A549 (cell line): ENCODE results near the gene TRIO. TPM values are rescaled to one million over a fixed set of nuclear protein-coding genes. Genes with fewer than 3 reads are reported as not detected.

Experiments used
- ATAC-seq, 2 experiments: fragments of 200-7000 bp in 1 of 2; fragments of >200 bp in 1 of 2; cut with Nextera tagmentation in 1 of 2; cut with Tn5 transposase in 1 of 2; 3 replicates each; pipeline versions ENCODE4 v1.8.0 to v1.9.1; 2018 to 2020; ENCODE audit warnings: mild to moderate bottlenecking in 1 of 2, moderate library complexity in 1 of 2
- CTCF ChIA-PET: fragments of 300-600 bp; sonication (Branson Sonifier 250); formaldehyde crosslinking; extraction: SDS; loops from one replicate; lab custom pipeline; 2021; ENCODE audit warnings: antibody characterized with exemption, inconsistent platforms; lab: Yijun Ruan, JAX
- POLR2A ChIA-PET: fragments of 350-600 bp; formaldehyde crosslinking; extraction: SDS; loops from one replicate; lab custom pipeline; 2021; ENCODE audit warnings: antibody characterized with exemption, inconsistent platforms; lab: Yijun Ruan, JAX
- DNase-seq, 2 experiments: peaks; one replicate each; pipeline versions ENCODE4 v3.0.0 to v3.0.0-alpha.2; 2011 to 2016; ENCODE audit warnings: low read depth in 1 of 2, low spot score in 1 of 2
- FAIRE-seq: peaks from 2 replicates; lab custom pipeline; 2011; peaks lifted over from hg19 to GRCh38; lab: Jason Lieb, UNC
- H3K27ac ChIP-seq, 2 experiments: fragments of >200 bp; sonication (Bioruptor Twin); formaldehyde crosslinking; 3 replicates each; pipeline ENCODE4 v1.5.1; 2016 to 2017
- H3K4me1 ChIP-seq: fragments of >200 bp; sonication (Bioruptor Twin); formaldehyde crosslinking; 3 replicates; pipeline ENCODE4 v1.6.1; 2016
- H3K4me2 ChIP-seq: fragments of >200 bp; sonication (Bioruptor Twin); formaldehyde crosslinking; 3 replicates; pipeline ENCODE4 v1.6.1; 2016
- H3K4me3 ChIP-seq: fragments of >200 bp; sonication (Bioruptor Twin); formaldehyde crosslinking; 3 replicates; pipeline ENCODE4 v1.5.1; 2016
- H3K9me3 ChIP-seq: fragments of >200 bp; sonication (Bioruptor Twin); formaldehyde crosslinking; 3 replicates; pipeline ENCODE4 v1.6.1; 2016
- CBX8 ChIP-seq: fragments of 200-600 bp; sonication (generic); IDR thresholded peaks from 2 replicates; pipeline ENCODE4 v1.6.1; 2016
- CEBPB ChIP-seq, 2 experiments: fragments of >200 bp in 1 of 2; sonication (Bioruptor Twin) in 1 of 2; formaldehyde crosslinking in 1 of 2; IDR thresholded peaks; 2 replicates each; pipeline ENCODE4 v1.6.1; 2012 to 2016
- CHD4 ChIP-seq: fragments of 200-600 bp; sonication (generic); IDR thresholded peaks from 2 replicates; pipeline ENCODE4 v1.6.1; 2016; ENCODE audit warnings: antibody characterized with exemption, mild to moderate bottlenecking, borderline replicate concordance
- FOSL2 ChIP-seq, 2 experiments: fragments of 450-650 bp in 1 of 2; fragments of >200 bp in 1 of 2; sonication (Bioruptor Twin) in 1 of 2; formaldehyde crosslinking; IDR thresholded peaks; 2 replicates each; pipeline versions ENCODE4 v1.5.0 to v1.6.1; 2016 to 2020; ENCODE audit warnings: mild to moderate bottlenecking in 1 of 2, moderate library complexity in 1 of 2
- GATA3 ChIP-seq: IDR thresholded peaks from 2 replicates; pipeline ENCODE4 v1.6.1; 2012; ENCODE audit warnings: borderline replicate concordance
- HOXA7 ChIP-seq: fragments of 250-450 bp; sonication (Bioruptor Pico); IDR thresholded peaks from 2 replicates; pipeline ENCODE4 v1.5.0; 2020; ENCODE audit warnings: mild to moderate bottlenecking, moderate library complexity
- JUN ChIP-seq, 2 experiments: fragments of >200 bp; sonication (Bioruptor Twin); formaldehyde crosslinking; IDR thresholded peaks; 2 replicates in 1 of 2; 3 replicates in 1 of 2; pipeline ENCODE4 v1.6.1; 2016 to 2017
- JUNB ChIP-seq: fragments of >200 bp; sonication (Bioruptor Twin); formaldehyde crosslinking; IDR thresholded peaks from 2 replicates; pipeline ENCODE4 v1.6.1; 2016
- MAFK ChIP-seq: fragments of 450-650 bp; IDR thresholded peaks from 2 replicates; pipeline ENCODE4 v1.6.1; 2014; ENCODE audit not compliant: partially characterized antibody
- NR3C1 ChIP-seq: fragments of >200 bp; sonication (Bioruptor Twin); formaldehyde crosslinking; IDR thresholded peaks from 3 replicates; pipeline ENCODE4 v1.6.1; 2017
- RAD21 ChIP-seq, 2 experiments: fragments of >200 bp in 1 of 2; sonication (Bioruptor Twin) in 1 of 2; formaldehyde crosslinking in 1 of 2; IDR thresholded peaks in 1 of 2; conservative IDR thresholded peaks in 1 of 2; 2 replicates in 1 of 2; 3 replicates in 1 of 2; pipeline ENCODE4 v1.6.1; 2012 to 2018; ENCODE audit warnings: inconsistent platforms in 1 of 2
- RNF2 ChIP-seq: fragments of 200-600 bp; sonication (generic); IDR thresholded peaks from 2 replicates; pipeline ENCODE4 v1.6.1; 2016; ENCODE audit warnings: low read depth, mild to moderate bottlenecking, antibody characterized with exemption, moderate library complexity, borderline replicate concordance
- SMC3 ChIP-seq: fragments of >200 bp; sonication (Bioruptor Twin); formaldehyde crosslinking; IDR thresholded peaks from 3 replicates; pipeline ENCODE4 v1.6.1; 2018; ENCODE audit warnings: inconsistent platforms
- TP53 ChIP-seq: fragments of 250-450 bp; sonication (Bioruptor Pico); IDR thresholded peaks from 2 replicates; pipeline ENCODE4 v1.5.0; 2021; ENCODE audit warnings: mild to moderate bottlenecking, moderate library complexity
- WGBS: methylation state at CpG from one replicate; pipeline ENCODE4 v1.1.6; 2017; ENCODE audit errors: missing lambda C conversion rate; 5-methylcytosine and 5-hydroxymethylcytosine counted together
- polyA plus RNA-seq, 4 experiments: library from polyadenylated mRNA; depleted of rRNA in 3 of 4; stranded (reverse); fragments of >200 nt; fragmentation: RNase III in 1 of 4; extraction: RNeasy Plus Mini Kit Qiagen cat#74134 plus additional on column Dnase treatment in 1 of 4; gene quantifications; 2 replicates in 3 of 4; 3 replicates in 1 of 4; pipeline ENCODE4 v1.2.3, GENCODE V29; 2011 to 2017
- TF ChIP-seq, protein P1 (sequence below): IDR thresholded peaks from 2 replicates; pipeline ENCODE4 v1.6.1; 2012; ENCODE audit warnings: low read depth, borderline replicate concordance
- TF ChIP-seq, protein P2 (sequence below): IDR thresholded peaks from 2 replicates; pipeline ENCODE4 v1.6.1; 2012
- TF ChIP-seq, protein P3 (sequence below): fragments of 450-650 bp; IDR thresholded peaks from 2 replicates; pipeline ENCODE4 v1.6.1; 2014; ENCODE audit warnings: antibody characterized with exemption
- TF ChIP-seq, protein P4 (sequence below): fragments of >200 bp; sonication (Bioruptor Twin); formaldehyde crosslinking; IDR thresholded peaks from 3 replicates; pipeline ENCODE4 v1.6.1; 2016
- TF ChIP-seq, protein P5 (sequence below): fragments of 250-450 bp; sonication (Bioruptor Pico); IDR thresholded peaks from 2 replicates; pipeline ENCODE4 v1.5.0; 2020; ENCODE audit warnings: low read depth, mild to moderate bottlenecking, moderate library complexity

Gene TRIO
- polyA plus RNA-seq, 2 of the 4 experiments (the other 2 are of a cell fraction): 47.5 to 79.0 TPM

DNA sequence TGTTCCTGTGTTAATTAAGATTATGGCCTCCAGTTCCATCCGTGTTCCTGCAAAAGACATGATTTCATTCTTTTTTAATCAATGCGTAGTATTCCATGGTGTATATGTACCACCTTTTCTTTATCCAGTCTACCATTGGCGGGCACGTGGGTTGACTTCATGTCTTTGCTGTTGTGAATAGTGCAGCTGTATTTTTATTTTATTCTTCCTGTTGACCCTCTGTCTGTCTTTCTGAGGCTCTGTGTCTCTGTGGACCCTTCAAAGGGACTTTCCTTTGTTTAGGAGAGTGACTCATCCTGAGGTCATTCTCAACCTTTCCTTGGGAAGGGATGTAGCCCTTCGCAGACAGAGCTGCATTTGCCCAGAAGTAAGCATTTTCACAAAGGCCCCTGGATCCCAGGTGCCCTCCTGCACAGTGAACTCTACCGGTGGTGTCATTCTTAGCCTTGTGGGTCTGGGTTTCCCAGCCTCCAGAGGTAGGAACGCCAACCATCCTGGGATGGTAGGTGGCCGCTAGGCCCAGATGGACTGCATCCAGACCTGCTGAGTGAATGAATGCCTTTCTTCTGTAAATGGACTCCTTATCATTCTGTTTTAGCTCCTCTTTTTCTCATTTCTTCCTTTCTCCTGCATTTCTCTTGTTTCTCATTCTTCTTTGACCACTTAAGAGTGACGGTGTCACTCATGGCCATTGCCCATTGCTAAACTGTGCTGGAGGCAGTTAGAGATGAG, 22.4 kb downstream of the TRIO start:
- CTCF ChIA-PET: interaction anchor here (1.1 to 1.9 kb wide), 4 partner anchors 10 to 104 kb away, joined by 3 to 8 read pairs (median 4); no protein-coding TSS in a partner anchor
- Histone ChIP-seq H3K9me3 (peaks cover 12% of the 10 kb centered on the region), H3K4me3 (no peak overlapping the region), H3K4me1 (peaks cover 80% of the 10 kb centered on the region), H3K4me2 (peak overlapping the region; percentile 70)
- FAIRE-seq: no peak
- POLR2A ChIA-PET: interaction anchor here (1.0 to 1.2 kb wide), 3 partner anchors 8 to 25 kb away, joined by 3 to 5 read pairs (median 4); no protein-coding TSS in a partner anchor
- WGBS: 25% methylated on average over 9 of the region's 9 CpGs
- peak; percentile 86 to 94 for ATAC-seq
- no peak for TF ChIP-seq NR3C1
- peak; percentile 18 to 41; a peak in 3 of 5 replicates for TF ChIP-seq RAD21 (conservative IDR thresholded peaks at IDR 0.05 in 1 of 2, IDR thresholded peaks at IDR 0.05 in 1 of 2)
- TF ChIP-seq, protein P1, sequence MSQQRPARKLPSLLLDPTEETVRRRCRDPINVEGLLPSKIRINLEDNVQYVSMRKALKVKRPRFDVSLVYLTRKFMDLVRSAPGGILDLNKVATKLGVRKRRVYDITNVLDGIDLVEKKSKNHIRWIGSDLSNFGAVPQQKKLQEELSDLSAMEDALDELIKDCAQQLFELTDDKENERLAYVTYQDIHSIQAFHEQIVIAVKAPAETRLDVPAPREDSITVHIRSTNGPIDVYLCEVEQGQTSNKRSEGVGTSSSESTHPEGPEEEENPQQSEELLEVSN: peak; percentile 36; the same call in 1 of the 2 replicates
- peak in 1 of 2 experiments; percentile 64; a peak in 2 of 5 replicates for TF ChIP-seq JUN (IDR thresholded peaks at IDR 0.05)
- TF ChIP-seq FOSL2 (IDR thresholded peaks at IDR 0.05): peak; percentile 91
- TF ChIP-seq FOSL2 (CRISPR knock-in tag; IDR thresholded peaks at IDR 0.05): peak; percentile 95
- TF ChIP-seq GATA3: peak; percentile 79
- TF ChIP-seq HOXA7 (CRISPR knock-in tag): peak; percentile 69; the same call in 1 of the 2 replicates
- TF ChIP-seq, protein P2, sequence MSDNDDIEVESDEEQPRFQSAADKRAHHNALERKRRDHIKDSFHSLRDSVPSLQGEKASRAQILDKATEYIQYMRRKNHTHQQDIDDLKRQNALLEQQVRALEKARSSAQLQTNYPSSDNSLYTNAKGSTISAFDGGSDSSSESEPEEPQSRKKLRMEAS: peak; percentile 91
- peak; percentile 90 for TF ChIP-seq JUNB
- TF ChIP-seq, protein P3, sequence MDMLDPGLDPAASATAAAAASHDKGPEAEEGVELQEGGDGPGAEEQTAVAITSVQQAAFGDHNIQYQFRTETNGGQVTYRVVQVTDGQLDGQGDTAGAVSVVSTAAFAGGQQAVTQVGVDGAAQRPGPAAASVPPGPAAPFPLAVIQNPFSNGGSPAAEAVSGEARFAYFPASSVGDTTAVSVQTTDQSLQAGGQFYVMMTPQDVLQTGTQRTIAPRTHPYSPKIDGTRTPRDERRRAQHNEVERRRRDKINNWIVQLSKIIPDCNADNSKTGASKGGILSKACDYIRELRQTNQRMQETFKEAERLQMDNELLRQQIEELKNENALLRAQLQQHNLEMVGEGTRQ: peak; percentile 66
- peak; percentile 63 for TF ChIP-seq MAFK
- TF ChIP-seq, protein P4, sequence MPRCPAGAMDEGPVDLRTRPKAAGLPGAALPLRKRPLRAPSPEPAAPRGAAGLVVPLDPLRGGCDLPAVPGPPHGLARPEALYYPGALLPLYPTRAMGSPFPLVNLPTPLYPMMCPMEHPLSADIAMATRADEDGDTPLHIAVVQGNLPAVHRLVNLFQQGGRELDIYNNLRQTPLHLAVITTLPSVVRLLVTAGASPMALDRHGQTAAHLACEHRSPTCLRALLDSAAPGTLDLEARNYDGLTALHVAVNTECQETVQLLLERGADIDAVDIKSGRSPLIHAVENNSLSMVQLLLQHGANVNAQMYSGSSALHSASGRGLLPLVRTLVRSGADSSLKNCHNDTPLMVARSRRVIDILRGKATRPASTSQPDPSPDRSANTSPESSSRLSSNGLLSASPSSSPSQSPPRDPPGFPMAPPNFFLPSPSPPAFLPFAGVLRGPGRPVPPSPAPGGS: no peak
- TF ChIP-seq CEBPB (IDR thresholded peaks at IDR 0.05): peak in 1 of 2 experiments; percentile 36; a peak in 1 of 4 replicates
- TF ChIP-seq RNF2: no peak
- TF ChIP-seq TP53 (CRISPR knock-in tag): no peak
- TF ChIP-seq SMC3: peak; percentile 29; the same call in 2 of the 3 replicates
- TF ChIP-seq, protein P5, sequence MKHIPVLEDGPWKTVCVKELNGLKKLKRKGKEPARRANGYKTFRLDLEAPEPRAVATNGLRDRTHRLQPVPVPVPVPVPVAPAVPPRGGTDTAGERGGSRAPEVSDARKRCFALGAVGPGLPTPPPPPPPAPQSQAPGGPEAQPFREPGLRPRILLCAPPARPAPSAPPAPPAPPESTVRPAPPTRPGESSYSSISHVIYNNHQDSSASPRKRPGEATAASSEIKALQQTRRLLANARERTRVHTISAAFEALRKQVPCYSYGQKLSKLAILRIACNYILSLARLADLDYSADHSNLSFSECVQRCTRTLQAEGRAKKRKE (CRISPR knock-in tag): peak; percentile 73; the same call in 1 of the 2 replicates
- TF ChIP-seq, all 56 proteins: peak for 13
- H3K27ac ChIP-seq: peak overlapping the region; percentile 61 to 83
- DNase-seq: peak; percentile 89 to 90

DNA sequence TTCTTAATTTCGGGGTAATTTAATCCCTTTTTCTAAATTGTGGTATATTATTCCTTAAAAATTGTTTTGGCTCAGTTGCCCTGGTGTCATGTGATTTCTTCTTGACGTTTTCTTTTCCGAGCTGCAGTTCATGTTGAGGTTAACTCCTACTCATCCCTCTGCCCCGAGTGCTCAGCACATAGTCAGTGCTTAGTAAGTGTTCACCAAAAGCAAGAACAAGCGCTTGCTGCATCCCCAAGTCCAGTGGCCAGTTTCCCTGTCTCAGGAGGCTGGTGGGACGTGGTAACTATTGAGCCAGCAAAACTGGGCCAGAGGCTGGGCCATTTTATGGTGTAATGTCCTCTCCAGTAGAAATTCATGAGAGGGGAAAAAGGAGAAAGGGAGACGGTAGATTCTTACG, 23.3 kb downstream of the TRIO start:
- POLR2A ChIA-PET: interaction anchor here (1.2 kb wide), 1 partner anchor 19 kb away, joined by 5 read pairs; no protein-coding TSS in a partner anchor
- Histone ChIP-seq H3K4me3 (no peak overlapping the region), H3K9me3 (peaks cover 12% of the 10 kb centered on the region), H3K4me2 (peak overlapping the region; percentile 70), H3K27ac (peak overlapping the region; percentile 61 to 83; a peak in 5 of 6 replicates), H3K4me1 (peaks cover 80% of the 10 kb centered on the region)
- CTCF ChIA-PET: interaction anchor here (1.7 to 1.9 kb wide), 2 partner anchors 9 to 104 kb away, joined by 4 to 8 read pairs; no protein-coding TSS in a partner anchor
- ATAC-seq: no peak
- TF ChIP-seq CBX8 (no peak), CHD4 (no peak), RNF2 (no peak)
- WGBS: 72% methylated on average over 8 of the region's 8 CpGs
- no peak for DNase-seq
- no peak for FAIRE-seq
